ENCODE data around the gene PDE6B.
A peak's percentile ranks its signal among the peaks of the same experiment; 100 is the strongest.

The PDE6B gene

GRCh38 chr4:675036-675882 is 49.9 kb downstream of the PDE6B start:
- DNase-seq = no peak

- DNase-seq = no peak
Observed at GRCh38 chr4:675980-676870, 50.9 kb downstream of the PDE6B start.

DNA sequence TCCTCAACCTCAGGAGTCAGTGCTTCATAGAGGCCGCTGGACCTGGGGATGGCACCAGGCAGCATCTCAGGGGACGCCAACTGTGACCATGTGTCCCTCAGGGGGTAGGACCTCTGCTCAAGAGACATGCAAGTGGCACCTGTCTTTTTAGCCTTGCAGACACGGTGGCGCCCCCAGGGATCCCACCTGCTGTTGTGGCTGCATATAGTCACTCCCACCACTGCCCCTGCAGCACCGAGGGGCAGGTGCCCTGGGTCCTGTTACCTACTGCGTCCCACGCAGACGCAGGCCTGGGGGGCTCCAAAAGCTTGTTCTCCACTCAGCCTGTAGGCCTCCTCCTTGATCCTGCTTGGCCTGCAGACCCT is 51.5 kb downstream of the PDE6B start:
- DNase-seq = no peak

- no peak for DNase-seq
Observed at GRCh38 chr4:677431-678293, 52.3 kb downstream of the PDE6B start.

DNA sequence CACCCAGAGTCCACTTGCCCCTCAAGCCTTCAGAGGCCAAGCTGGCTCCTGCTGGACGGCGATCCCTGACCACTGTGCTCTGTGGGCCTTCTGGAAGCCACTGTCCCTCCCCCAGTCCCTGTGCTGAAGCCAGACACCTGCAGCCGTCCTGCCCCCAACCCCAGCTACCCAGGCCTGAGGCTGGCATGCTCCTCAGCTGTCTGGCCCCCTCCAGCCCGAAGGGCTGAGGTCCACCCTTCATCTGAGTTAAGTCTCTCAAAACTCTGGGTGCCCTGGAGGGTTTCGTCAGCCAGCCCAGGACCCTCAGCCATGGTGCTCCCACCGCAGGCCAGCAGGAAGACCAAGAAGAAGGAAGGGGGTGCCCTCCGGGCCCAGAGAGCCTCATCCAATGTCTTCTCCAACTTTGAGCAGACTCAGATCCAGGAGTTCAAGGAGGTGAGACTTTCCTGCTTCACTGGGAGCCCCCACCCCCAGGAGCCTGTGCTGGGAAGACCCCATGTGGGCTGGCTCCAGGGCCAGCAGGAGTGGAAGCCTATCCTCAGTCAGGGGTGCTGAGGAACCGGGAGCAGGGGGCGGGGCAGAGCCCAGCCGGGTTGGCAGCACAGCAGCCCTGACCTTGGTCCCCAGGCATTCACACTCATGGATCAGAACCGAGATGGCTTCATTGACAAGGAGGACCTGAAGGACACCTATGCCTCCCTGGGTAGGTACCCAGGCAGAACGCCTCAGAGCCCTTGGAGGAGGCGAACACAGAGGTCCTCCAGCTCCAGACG is 53.1 kb downstream of the PDE6B start:
- DNase-seq = no peak

DNA sequence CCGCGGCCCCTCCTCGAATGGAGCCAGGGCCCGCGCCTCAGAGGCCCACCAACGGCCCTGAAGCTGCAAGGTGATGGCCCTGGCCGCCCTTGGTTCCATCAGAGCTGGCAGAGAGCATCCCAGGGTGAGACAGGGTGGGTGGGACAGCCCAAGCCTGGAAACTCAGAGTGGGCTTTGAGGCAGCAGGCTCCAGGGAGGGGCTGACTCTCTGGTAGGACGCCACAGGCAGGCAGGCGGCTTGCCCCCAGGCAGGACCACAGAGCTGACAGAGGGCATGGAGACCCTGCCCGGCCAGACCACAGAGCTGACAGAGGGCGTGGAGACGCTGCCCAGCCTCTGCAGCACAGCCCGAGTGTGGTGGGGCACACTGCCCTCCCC is 53.7 kb downstream of the PDE6B start:
- DNase-seq = no peak

- no peak for DNase-seq
Observed at GRCh38 chr4:679629-680028, 54.3 kb downstream of the PDE6B start.

DNA sequence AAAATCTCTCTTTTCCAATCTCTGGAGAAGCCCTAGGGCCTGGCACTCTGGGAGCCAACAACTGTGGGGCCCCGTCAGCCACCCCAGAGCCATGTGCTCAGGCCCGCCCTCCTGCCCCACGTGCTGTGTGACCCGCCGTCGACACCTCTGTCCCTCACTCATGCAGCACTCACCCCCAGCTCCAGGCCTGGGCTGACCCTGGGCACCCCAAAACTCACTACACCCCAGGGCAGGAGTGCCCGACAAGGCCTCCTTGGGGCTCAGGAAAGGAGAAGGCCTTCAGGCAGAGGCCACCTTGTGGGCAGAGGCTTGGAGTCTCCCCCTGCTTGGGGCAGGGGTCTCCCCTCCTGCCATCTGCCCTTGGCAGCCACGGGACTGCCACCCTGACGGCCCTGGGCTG is 54.7 kb downstream of the PDE6B start:
- DNase-seq = no peak

GRCh38 chr4:680551-680927 is 55.2 kb downstream of the PDE6B start:
- DNase-seq = no peak

- DNase-seq = peak in 1 of 2 experiments; percentile 21
Observed at GRCh38 chr4:680928-681645, 55.7 kb downstream of the PDE6B start.

DNA sequence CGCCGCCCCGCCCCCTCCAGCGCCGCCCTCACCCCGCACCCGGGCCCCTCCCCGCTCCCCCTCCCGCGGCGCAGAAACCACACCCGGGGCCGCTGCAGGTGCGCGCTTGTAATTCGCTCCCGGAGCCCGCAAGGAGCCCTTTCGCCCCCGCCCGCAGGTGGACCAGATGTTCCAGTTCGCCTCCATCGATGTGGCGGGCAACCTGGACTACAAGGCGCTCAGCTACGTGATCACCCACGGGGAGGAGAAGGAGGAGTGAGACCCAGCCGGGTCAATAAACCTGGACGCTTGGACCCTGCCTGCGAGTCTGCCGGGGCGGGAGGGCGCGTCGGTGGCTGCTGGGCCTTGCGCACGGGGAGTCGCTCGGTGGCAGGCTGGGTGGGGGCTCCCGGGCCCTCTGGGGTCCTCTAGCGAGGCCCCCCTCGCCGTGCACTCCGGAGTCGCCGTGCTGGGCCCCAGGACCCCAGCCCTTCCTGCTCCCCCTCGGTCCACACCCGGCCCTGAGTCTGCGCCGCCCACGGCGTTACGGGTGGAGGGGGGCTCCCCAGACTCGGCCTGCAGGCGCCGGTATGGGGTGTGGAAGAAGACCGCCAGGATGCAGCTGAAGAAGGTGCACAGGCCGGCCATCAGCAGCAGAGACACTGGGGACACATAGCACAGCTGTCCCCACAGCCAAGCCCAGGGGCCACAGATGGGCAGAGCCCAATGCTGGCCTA is 56.5 kb downstream of the PDE6B start:
- peak; percentile 21 to 45 for DNase-seq

- no peak for DNase-seq
Observed at GRCh38 chr4:682490-683172, 57.3 kb downstream of the PDE6B start.

DNA sequence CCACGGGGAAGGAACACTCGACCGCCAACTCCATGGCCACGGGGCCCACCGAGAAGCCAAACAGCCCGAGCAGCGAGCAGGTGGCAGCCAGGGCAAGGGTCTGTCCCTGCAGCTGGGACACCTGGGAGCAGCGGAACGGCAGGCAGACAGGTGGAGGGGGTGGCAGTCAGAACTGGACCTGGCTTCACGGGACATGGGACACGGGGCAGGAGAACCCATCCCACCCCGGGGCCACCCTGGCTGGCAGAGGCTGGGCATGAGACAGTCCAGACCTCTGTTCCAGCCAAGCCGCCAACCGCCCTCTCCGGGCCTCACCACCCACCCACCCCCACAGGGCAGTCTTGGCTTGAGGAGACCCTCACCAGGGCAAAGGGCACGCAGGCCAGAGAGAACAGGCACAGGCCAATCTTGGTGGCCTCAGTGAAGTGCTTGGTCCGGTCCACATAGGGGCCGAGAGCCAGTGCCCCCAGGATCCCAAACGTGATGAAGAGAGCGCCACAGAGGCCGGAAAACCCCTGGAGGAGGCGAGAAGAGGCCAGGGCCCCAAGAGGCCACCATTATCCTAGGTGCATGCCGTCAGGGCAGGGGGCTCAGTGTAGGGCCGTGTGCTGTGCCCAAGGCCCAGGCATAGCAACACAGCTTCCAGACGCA is 58.0 kb downstream of the PDE6B start:
- DNase-seq = no peak

GRCh38 chr4:683982-684622 is 58.7 kb downstream of the PDE6B start:
- peak; percentile 24 to 35 for DNase-seq

DNA sequence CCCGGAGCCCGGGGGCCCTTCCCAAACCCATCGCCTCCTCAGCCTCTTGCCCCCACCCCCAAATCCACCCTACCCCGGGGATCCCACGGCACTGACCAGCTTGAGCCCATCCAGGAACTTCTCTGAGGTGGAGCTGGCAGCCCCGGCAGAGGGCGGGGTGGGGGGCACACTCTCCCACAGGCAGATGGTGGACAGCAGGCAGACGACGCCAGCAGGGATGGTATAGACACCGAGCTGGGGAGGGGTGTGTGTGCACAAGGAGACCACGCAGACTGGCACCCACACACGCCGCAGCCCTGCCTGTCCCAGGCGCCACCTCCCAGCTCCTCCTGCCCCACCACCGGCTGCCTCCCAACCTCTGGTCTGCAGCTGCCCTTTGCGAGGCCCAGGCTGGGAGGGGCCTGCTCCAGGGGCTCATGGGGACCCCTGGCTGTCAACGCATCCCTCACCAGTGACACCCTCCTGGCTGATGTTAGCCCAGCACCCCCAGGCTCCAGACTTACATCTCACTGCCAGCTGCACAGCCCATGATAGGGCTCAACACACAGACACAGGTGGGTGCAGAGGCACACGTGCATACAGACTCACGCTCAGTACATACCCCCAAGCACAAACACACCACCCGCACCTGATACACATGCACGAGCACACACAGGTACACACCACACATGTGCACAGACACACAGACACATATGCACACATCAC is 59.4 kb downstream of the PDE6B start:
- DNase-seq = no peak

GRCh38 chr4:685679-686412 is 60.5 kb downstream of the PDE6B start:
- no peak for DNase-seq

DNA sequence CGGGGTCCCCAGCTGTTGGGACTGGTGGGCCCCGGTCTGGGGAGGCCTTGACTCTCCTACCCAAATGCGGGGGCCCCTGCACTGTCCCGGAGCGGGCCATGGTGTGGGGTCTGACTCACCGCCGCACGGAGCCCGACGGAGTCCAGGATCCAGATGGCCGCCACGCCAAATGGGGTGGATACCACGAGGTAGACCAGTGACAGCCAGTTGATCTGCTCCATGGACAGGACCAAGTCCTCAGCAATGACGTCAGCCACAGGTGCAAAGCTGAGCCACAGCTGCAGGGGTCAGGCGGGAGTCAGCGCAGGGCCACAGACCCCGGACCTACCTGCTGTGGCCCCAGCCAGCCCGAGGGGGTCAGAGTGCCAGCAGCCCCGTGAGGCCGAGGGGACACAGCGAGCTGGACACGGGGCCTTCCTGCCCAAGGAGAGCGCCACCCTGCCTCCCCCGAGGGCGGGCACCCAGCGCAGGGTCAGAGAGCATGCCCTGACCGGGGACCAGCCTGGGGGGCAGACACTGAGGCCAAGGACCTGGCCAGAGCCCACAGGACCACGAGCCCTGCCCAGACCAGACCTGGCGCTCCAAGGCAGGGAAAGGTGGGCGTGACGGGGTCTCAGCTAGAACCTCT is 61.2 kb downstream of the PDE6B start:
- no peak for DNase-seq
